NT2/D1 (cell line): ENCODE measurements around the gene PITPNM3.
"Not testable (repeated sequence)": the region's sequence is repeated elsewhere in the genome, so short reads cannot be mapped to it uniquely, and the experiment has no call there.

Source experiments
- SUZ12 ChIP-seq: IDR thresholded peaks from 2 replicates; pipeline ENCODE4 v1.6.1; 2011; ENCODE audit not compliant: insufficient read length, insufficient read depth; ENCODE audit errors: extremely low read depth
- YY1 ChIP-seq: IDR thresholded peaks from 2 replicates; pipeline ENCODE4 v1.6.1; 2011; ENCODE audit not compliant: insufficient read length, insufficient read depth
- ZNF274 ChIP-seq: IDR thresholded peaks from 2 replicates; pipeline ENCODE4 v1.6.1; 2011; ENCODE audit warnings: mild to moderate bottlenecking, low read depth, low read length

- TF ChIP-seq SUZ12, ZNF274, YY1: not testable (repeated sequence)
Measured at GRCh38 chr17:6573495-6573894, 17.1 kb upstream of the PITPNM3 start.
